SK-N-SH treated with all-trans-retinoic acid at 6 μM for 48 hours (cell line): ENCODE results near the gene UBR2.

ENCODE experiments used
- ATAC-seq: fragments of 200-7000 bp; cut with Tn5 transposase; 3 replicates; pipeline ENCODE4 v1.9.1; 2020; ENCODE audit warnings: mild to moderate bottlenecking, moderate library complexity
- ARNTL ChIP-seq: fragments of 450-650 bp; formaldehyde crosslinking; IDR thresholded peaks from 2 replicates; pipeline ENCODE4 v1.5.0; 2020; ENCODE audit warnings: low read depth, mild to moderate bottlenecking, moderate library complexity, borderline replicate concordance
- BACH2 ChIP-seq: fragments of 250-450 bp; sonication (Bioruptor Pico); IDR thresholded peaks from 2 replicates; pipeline ENCODE4 v1.9.0; 2021; ENCODE audit warnings: mild to moderate bottlenecking, borderline replicate concordance
- CSDC2 ChIP-seq: fragments of 250-450 bp; sonication (Bioruptor Pico); IDR thresholded peaks from 2 replicates; pipeline ENCODE4 v1.5.0; 2020; ENCODE audit warnings: mild to moderate bottlenecking, moderate library complexity
- ESRRG ChIP-seq: fragments of 250-450 bp; sonication (Bioruptor Pico); IDR thresholded peaks from 2 replicates; pipeline ENCODE4 v1.6.1; 2021; ENCODE audit warnings: mild to moderate bottlenecking
- GLIS3 ChIP-seq: fragments of 250-450 bp; sonication (Bioruptor Pico); IDR thresholded peaks from 2 replicates; pipeline ENCODE4 v1.5.0; 2020; ENCODE audit warnings: mild to moderate bottlenecking, moderate library complexity
- OSR1 ChIP-seq: fragments of 250-450 bp; sonication (Bioruptor Pico); IDR thresholded peaks from 2 replicates; pipeline ENCODE4 v1.8.0; 2022; ENCODE audit warnings: moderate library complexity, mild to moderate bottlenecking, inconsistent platforms
- PPARA ChIP-seq: fragments of 250-450 bp; sonication (Bioruptor Pico); IDR thresholded peaks from 2 replicates; pipeline ENCODE4 v1.5.0; 2020; ENCODE audit warnings: mild to moderate bottlenecking, borderline replicate concordance
- RARB ChIP-seq: fragments of 250-450 bp; sonication (Bioruptor Pico); IDR thresholded peaks from 2 replicates; pipeline ENCODE4 v1.8.0; 2021; ENCODE audit warnings: mild to moderate bottlenecking, moderate library complexity
- SNAI2 ChIP-seq: fragments of 250-450 bp; sonication (Bioruptor Pico); IDR thresholded peaks from 2 replicates; pipeline ENCODE4 v1.5.0; 2020; ENCODE audit warnings: mild to moderate bottlenecking, moderate library complexity
- TCF4 ChIP-seq: fragments of 250-450 bp; sonication (Bioruptor Pico); IDR thresholded peaks from 2 replicates; pipeline ENCODE4 v1.8.0; 2021; ENCODE audit warnings: mild to moderate bottlenecking, moderate library complexity, borderline replicate concordance
- TOX ChIP-seq: fragments of 250-450 bp; sonication (Bioruptor Pico); IDR thresholded peaks from 2 replicates; pipeline ENCODE4 v1.8.0; 2021; ENCODE audit warnings: mild to moderate bottlenecking, moderate library complexity, borderline replicate concordance
- ZC3H10 ChIP-seq: fragments of 250-450 bp; sonication (Bioruptor Pico); IDR thresholded peaks from 2 replicates; pipeline ENCODE4 v1.5.1; 2021; ENCODE audit warnings: mild to moderate bottlenecking, moderate library complexity
- ZFP3 ChIP-seq: fragments of 250-450 bp; sonication (Bioruptor Pico); IDR thresholded peaks from 2 replicates; pipeline ENCODE4 v1.5.0; 2020; ENCODE audit warnings: mild to moderate bottlenecking, moderate library complexity
- ZFP30 ChIP-seq: fragments of 450-650 bp; formaldehyde crosslinking; IDR thresholded peaks from 2 replicates; pipeline ENCODE4 v1.5.0; 2022; ENCODE audit warnings: mild to moderate bottlenecking, moderate library complexity
- ZNF565 ChIP-seq: fragments of 450-650 bp; formaldehyde crosslinking; conservative IDR thresholded peaks from 2 replicates; pipeline ENCODE4 v1.5.0; 2020; ENCODE audit warnings: low read depth, mild to moderate bottlenecking, moderate library complexity
- ZNF70 ChIP-seq: fragments of 450-650 bp; formaldehyde crosslinking; IDR thresholded peaks from 2 replicates; pipeline ENCODE4 v1.5.0; 2020; ENCODE audit warnings: mild to moderate bottlenecking, moderate library complexity
- ZNF8 ChIP-seq: fragments of 450-650 bp; formaldehyde crosslinking; IDR thresholded peaks from 2 replicates; pipeline ENCODE4 v1.5.0; 2020; ENCODE audit warnings: mild to moderate bottlenecking, moderate library complexity
- TF ChIP-seq, protein P1 (sequence below): fragments of 250-450 bp; sonication (Bioruptor Pico); IDR thresholded peaks from 2 replicates; pipeline ENCODE4 v1.5.0; 2020; ENCODE audit warnings: mild to moderate bottlenecking, moderate library complexity
- TF ChIP-seq, protein P2 (sequence below): fragments of 250-450 bp; sonication (Bioruptor Pico); IDR thresholded peaks from 2 replicates; pipeline ENCODE4 v1.5.1; 2020; ENCODE audit warnings: low read depth, mild to moderate bottlenecking, moderate library complexity
- TF ChIP-seq, protein P3 (sequence below): fragments of 250-450 bp; sonication (Bioruptor Pico); IDR thresholded peaks from 2 replicates; pipeline ENCODE4 v1.5.1; 2021; ENCODE audit warnings: mild to moderate bottlenecking, moderate library complexity
- TF ChIP-seq, protein P4 (sequence below): fragments of 250-450 bp; sonication (Bioruptor Pico); IDR thresholded peaks from 2 replicates; pipeline ENCODE4 v1.8.0; 2021; ENCODE audit warnings: low read depth, mild to moderate bottlenecking, moderate library complexity, borderline replicate concordance

Gene UBR2

DNA sequence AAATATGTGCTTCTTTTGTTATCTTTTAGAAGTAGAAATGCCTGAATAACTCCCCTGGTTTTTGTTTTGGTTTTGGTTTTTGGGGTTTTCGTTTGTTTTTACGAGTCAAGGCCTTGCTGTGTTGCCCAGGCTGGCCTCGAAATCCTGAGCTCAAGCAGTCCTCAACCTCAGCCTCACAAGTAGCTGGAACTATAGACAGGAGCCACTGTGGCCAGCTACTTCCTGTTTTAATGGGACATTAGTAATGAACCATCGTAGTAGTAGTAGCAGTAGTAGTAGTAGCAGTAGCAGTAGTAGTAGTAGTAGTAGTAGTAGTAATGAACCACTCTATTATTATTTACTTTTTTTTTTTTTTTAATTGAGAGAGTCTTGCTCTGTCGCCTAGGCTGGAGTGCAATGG is 66.0 kb downstream of the UBR2 start:
- TF ChIP-seq, protein P1, sequence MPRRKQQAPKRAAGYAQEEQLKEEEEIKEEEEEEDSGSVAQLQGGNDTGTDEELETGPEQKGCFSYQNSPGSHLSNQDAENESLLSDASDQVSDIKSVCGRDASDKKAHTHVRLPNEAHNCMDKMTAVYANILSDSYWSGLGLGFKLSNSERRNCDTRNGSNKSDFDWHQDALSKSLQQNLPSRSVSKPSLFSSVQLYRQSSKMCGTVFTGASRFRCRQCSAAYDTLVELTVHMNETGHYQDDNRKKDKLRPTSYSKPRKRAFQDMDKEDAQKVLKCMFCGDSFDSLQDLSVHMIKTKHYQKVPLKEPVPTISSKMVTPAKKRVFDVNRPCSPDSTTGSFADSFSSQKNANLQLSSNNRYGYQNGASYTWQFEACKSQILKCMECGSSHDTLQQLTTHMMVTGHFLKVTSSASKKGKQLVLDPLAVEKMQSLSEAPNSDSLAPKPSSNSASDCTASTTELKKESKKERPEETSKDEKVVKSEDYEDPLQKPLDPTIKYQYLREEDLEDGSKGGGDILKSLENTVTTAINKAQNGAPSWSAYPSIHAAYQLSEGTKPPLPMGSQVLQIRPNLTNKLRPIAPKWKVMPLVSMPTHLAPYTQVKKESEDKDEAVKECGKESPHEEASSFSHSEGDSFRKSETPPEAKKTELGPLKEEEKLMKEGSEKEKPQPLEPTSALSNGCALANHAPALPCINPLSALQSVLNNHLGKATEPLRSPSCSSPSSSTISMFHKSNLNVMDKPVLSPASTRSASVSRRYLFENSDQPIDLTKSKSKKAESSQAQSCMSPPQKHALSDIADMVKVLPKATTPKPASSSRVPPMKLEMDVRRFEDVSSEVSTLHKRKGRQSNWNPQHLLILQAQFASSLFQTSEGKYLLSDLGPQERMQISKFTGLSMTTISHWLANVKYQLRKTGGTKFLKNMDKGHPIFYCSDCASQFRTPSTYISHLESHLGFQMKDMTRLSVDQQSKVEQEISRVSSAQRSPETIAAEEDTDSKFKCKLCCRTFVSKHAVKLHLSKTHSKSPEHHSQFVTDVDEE (CRISPR knock-in tag): no peak
- no peak for TF ChIP-seq ZNF565 (CRISPR knock-in tag)
- TF ChIP-seq ARNTL (CRISPR knock-in tag): no peak
- TF ChIP-seq OSR1: no peak
- TF ChIP-seq, protein P2, sequence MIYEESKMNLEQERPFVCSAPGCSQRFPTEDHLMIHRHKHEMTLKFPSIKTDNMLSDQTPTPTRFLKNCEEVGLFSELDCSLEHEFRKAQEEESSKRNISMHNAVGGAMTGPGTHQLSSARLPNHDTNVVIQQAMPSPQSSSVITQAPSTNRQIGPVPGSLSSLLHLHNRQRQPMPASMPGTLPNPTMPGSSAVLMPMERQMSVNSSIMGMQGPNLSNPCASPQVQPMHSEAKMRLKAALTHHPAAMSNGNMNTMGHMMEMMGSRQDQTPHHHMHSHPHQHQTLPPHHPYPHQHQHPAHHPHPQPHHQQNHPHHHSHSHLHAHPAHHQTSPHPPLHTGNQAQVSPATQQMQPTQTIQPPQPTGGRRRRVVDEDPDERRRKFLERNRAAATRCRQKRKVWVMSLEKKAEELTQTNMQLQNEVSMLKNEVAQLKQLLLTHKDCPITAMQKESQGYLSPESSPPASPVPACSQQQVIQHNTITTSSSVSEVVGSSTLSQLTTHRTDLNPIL (CRISPR knock-in tag): no peak
- TF ChIP-seq RARB (CRISPR knock-in tag): no peak
- no peak for TF ChIP-seq PPARA
- TF ChIP-seq, protein P3, sequence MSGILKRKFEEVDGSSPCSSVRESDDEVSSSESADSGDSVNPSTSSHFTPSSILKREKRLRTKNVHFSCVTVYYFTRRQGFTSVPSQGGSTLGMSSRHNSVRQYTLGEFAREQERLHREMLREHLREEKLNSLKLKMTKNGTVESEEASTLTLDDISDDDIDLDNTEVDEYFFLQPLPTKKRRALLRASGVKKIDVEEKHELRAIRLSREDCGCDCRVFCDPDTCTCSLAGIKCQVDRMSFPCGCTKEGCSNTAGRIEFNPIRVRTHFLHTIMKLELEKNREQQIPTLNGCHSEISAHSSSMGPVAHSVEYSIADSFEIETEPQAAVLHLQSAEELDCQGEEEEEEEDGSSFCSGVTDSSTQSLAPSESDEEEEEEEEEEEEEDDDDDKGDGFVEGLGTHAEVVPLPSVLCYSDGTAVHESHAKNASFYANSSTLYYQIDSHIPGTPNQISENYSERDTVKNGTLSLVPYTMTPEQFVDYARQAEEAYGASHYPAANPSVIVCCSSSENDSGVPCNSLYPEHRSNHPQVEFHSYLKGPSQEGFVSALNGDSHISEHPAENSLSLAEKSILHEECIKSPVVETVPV (CRISPR knock-in tag): no peak
- no peak for TF ChIP-seq ZFP3 (CRISPR knock-in tag)
- no peak for TF ChIP-seq TCF4 (CRISPR knock-in tag)
- TF ChIP-seq ZNF70: no peak
- no peak for TF ChIP-seq SNAI2
- no peak for TF ChIP-seq BACH2 (CRISPR knock-in tag)
- no peak for TF ChIP-seq GLIS3
- no peak for TF ChIP-seq ESRRG (CRISPR knock-in tag)
- no peak for ATAC-seq

DNA sequence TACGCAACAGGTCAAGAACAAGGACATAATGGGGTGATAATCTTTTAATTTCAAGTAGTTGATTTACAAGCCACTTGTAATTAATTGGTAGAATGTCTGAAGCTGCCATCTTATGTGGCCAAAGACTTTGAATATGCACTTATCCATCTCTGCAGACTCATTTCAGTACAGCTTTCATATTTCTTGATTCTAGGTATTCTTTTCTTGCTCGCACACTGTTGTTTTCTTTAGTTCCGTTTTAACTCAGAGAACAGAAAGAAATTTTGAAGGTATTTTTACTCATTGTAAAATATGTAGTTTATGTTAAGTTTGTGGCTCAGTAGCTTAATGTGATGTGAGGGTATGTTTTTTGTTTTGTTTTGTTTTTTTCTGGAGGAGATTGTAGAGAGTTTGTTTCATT is 73.9 kb downstream of the UBR2 start:
- TF ChIP-seq, protein P1 (CRISPR knock-in tag): no peak
- TF ChIP-seq PPARA (no peak), ZNF8 (no peak), TOX (CRISPR knock-in tag) (no peak), BACH2 (CRISPR knock-in tag) (no peak), GLIS3 (no peak), ZC3H10 (CRISPR knock-in tag) (no peak), ZFP30 (CRISPR knock-in tag) (no peak), ZNF565 (CRISPR knock-in tag) (no peak), CSDC2 (CRISPR knock-in tag) (no peak)
- ATAC-seq: no peak

DNA sequence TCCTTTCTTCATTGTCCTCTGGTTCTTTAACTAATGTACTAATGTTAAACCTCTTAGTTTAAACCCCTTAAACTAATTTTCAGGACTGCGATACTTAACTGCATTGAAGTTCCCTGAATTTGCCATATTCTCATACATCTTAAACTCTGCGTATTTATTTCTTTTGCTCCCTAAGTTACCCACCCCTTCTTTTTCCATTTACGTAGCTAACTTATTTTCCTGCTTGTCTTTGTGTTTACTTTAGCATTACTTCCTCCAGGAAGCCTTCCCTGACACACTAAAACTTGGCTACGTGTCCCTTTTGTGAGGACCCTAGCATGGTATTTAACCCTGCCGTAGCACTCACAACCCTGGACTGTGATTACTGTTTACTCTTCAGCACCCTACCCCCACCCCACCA is 79.0 kb downstream of the UBR2 start:
- TF ChIP-seq, protein P4, sequence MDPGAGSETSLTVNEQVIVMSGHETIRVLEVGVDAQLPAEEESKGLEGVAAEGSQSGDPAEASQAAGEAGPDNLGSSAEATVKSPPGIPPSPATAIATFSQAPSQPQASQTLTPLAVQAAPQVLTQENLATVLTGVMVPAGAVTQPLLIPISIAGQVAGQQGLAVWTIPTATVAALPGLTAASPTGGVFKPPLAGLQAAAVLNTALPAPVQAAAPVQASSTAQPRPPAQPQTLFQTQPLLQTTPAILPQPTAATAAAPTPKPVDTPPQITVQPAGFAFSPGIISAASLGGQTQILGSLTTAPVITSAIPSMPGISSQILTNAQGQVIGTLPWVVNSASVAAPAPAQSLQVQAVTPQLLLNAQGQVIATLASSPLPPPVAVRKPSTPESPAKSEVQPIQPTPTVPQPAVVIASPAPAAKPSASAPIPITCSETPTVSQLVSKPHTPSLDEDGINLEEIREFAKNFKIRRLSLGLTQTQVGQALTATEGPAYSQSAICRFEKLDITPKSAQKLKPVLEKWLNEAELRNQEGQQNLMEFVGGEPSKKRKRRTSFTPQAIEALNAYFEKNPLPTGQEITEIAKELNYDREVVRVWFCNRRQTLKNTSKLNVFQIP: no peak
- TF ChIP-seq OSR1 (no peak), PPARA (no peak)

More for the DNA sequence above, 79.0 kb downstream of the UBR2 start:
- ATAC-seq: no peak
